ENCODE measurements around the gene ISX.
A peak's percentile ranks its signal among the peaks of the same experiment; 100 is the strongest.

The ISX gene

DNA sequence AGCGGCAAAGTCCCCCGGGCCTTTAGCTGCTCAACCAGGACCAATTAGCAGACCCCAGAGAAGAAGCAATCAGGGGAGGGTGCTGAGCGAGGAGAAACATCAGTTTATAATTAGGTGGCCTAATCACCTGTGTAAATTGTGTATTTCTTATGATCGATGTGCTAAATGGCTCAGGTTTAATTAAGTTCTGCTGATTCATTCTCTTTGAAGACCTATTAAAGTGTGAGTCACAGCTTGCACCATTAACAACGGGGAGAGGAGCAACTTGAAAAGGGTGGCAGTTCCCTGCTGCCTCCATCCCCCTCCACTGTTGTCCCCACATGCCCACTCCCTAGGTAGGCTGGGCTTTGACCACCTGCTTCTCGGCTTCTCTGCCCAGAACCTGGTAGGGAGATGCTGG is 10.7 kb downstream of the ISX start:
- no peak for DNase-seq (ENCODE audit: low read depth)

DNA sequence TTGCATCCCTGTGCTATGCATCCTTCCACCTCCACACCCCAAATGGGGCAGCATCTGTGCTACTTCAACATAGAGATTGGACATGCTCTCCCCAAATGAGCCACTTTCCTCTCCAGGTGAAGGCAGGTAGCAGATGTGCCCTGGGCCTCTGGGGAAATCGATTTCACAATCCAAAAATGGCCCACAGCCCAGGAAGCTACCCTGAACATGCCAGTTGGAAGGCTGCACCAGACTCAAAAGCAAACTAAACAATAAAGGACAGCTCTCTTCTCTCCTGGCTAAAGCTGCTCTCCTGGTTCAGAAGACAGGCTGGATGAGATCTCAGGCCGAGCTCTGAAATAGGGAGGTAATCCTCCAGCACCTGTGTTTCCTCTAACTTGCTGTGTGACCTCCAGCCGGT is 19.7 kb downstream of the ISX start:
- TF ChIP-seq, protein P1, sequence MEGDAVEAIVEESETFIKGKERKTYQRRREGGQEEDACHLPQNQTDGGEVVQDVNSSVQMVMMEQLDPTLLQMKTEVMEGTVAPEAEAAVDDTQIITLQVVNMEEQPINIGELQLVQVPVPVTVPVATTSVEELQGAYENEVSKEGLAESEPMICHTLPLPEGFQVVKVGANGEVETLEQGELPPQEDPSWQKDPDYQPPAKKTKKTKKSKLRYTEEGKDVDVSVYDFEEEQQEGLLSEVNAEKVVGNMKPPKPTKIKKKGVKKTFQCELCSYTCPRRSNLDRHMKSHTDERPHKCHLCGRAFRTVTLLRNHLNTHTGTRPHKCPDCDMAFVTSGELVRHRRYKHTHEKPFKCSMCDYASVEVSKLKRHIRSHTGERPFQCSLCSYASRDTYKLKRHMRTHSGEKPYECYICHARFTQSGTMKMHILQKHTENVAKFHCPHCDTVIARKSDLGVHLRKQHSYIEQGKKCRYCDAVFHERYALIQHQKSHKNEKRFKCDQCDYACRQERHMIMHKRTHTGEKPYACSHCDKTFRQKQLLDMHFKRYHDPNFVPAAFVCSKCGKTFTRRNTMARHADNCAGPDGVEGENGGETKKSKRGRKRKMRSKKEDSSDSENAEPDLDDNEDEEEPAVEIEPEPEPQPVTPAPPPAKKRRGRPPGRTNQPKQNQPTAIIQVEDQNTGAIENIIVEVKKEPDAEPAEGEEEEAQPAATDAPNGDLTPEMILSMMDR (conservative IDR thresholded peaks at IDR 0.05; ENCODE audit: low read depth, low read length): no peak
- DNase-seq (ENCODE audit: low read depth): no peak
- H3K4me3 ChIP-seq (ENCODE audit: low read depth, low read length): no peak overlapping the region

More for the DNA sequence above, 10.7 kb downstream of the ISX start:
- TF ChIP-seq, protein P1 (conservative IDR thresholded peaks at IDR 0.05; ENCODE audit: low read depth, low read length): no peak
- no peak overlapping the region for H3K4me3 ChIP-seq (ENCODE audit: low read depth, low read length)

DNA sequence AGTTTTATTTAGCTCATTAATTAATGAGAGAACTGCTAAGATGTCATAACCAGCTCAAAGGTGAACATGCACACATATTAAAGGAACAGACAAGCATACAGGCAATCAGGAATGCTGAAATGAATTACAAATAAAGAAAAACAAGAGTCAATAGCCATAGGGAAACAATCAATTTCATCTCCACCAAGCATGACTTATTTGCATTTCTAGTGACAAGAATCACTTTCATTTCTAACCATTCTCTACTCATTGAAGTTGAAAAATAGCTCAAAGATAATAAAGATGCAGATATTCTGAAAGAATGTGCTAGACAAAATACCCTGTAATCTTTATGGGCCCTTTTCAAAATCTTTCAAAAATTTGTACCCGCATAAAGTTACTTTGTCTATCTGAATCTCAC is 23.2 kb downstream of the ISX start:
- TF ChIP-seq, protein P1 (conservative IDR thresholded peaks at IDR 0.05; ENCODE audit: low read depth, low read length): no peak
- H3K4me3 ChIP-seq (ENCODE audit: low read depth, low read length): no peak overlapping the region
- no peak for DNase-seq (ENCODE audit: low read depth)

DNA sequence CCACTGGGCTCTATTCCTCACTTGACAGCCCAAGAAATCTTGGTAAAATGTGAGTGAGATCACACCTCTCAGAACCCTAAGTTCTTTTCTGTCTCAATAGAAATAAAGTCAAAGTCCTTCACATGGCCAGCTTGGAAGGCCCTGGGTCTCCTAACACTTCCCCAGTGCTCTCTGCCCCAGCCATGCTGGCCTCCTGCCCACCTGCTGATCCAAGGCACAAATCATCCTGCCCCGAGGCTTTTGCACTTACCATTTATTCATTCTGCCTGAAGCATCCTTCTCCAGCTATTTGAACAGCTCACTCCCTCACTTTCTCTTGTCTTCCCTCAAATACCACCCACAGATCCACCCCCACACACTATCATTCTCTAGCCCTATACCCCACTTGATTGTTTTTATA is 26.4 kb downstream of the ISX start:
- H3K4me3 ChIP-seq (ENCODE audit: low read depth, low read length): no peak overlapping the region
- DNase-seq (ENCODE audit: low read depth): no peak
- TF ChIP-seq, protein P1 (conservative IDR thresholded peaks at IDR 0.05; ENCODE audit: low read depth, low read length): no peak

DNA sequence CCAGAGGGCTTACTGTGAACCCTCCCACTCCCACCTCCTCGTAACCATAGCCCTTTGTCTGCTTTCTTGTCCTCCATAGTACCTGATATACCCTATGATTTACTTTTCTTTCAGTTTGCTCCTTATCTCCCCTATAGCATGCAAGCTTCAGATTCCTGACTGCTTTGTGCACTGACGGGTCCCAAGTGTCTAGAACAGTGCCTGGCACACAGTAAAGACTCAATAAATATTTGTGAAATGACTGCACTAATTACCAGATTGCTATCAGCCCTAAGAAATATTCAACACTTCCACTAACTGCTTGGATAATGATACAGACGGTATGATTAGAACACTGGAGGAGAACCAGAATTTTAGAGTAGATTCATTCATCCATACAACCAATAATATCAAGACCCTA is 33.0 kb downstream of the ISX start:
- TF ChIP-seq, protein P1 (conservative IDR thresholded peaks at IDR 0.05; ENCODE audit: low read depth, low read length): no peak
- no peak for DNase-seq (ENCODE audit: low read depth)
- no peak overlapping the region for H3K4me3 ChIP-seq (ENCODE audit: low read depth, low read length)

DNA sequence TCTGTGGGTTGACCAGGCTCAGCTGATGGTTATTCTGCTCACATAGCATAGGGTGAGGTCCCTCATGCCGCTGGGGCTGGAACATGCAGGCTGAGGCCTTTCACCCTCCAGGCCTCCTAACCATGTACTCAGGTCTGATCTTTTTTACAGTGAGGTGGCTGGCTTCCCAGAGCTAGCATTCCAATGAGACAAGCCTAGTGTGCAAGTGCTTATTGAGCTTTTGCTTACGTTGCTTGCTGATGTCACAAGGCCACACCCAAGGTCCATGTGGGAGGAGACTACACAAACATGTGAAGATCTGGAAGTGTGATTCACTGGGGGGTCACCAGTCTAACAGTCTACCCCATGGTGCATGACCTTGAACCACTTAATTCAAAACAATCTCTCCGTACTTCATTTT is 33.9 kb downstream of the ISX start:
- no peak overlapping the region for H3K4me3 ChIP-seq (ENCODE audit: low read depth, low read length)
- TF ChIP-seq, protein P1 (conservative IDR thresholded peaks at IDR 0.05; ENCODE audit: low read depth, low read length): no peak
- DNase-seq (ENCODE audit: low read depth): no peak

DNA sequence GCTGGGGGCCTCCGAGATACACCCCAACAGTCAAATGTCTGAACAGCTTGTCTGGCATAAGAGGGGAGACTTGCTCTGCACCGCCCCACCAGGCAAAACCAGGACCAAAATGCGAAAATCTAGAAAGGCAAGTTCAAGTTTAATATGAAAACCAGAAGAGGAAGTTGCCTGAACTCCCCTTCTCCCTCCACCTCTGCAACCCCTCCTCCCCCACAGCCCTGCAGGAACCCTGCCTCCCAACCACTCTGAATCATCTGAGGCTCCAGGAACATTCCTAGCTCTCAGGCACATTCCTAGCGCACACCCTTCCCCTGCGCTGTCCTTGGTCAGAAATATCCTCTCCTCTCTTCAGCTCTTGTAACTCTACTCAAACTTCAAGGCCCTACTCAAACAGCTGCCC is 36.7 kb downstream of the ISX start:
- H3K4me3 ChIP-seq (ENCODE audit: low read depth, low read length): no peak overlapping the region
- peak; percentile 11 for DNase-seq (ENCODE audit: low read depth)
- TF ChIP-seq, protein P1 (conservative IDR thresholded peaks at IDR 0.05; ENCODE audit: low read depth, low read length): no peak

All from choroid plexus epithelial cell (primary cell).